GM12878 (cell line): Measurements from ENCODE around the gene BICC1. TPM values are rescaled to one million over a fixed set of nuclear protein-coding genes. Genes with fewer than 3 reads are reported as not detected.

Experiments used
- ATAC-seq: fragments of 200-7000 bp; cut with Tn5 transposase; 3 replicates; pipeline ENCODE4 v1.9.1; 2020; ENCODE audit warnings: mild to moderate bottlenecking, moderate library complexity
- BruUV-seq: library from RNA; stranded (reverse); fragments of 400-500 nt; replicated peaks from 2 replicates; lab custom pipeline; 2021; lab: Mats Ljungman, UMichigan
- CTCF ChIA-PET: fragments of 300-600 bp; sonication (Branson Sonifier 250); formaldehyde crosslinking; extraction: SDS; loops from one replicate; lab custom pipeline; 2021; ENCODE audit warnings: inconsistent platforms; lab: Yijun Ruan, JAX
- POLR2A ChIA-PET: fragments of 350-600 bp; formaldehyde crosslinking; extraction: SDS; loops from one replicate; lab custom pipeline; 2021; ENCODE audit warnings: inconsistent platforms; lab: Charles Lee
- RAD21 ChIA-PET: fragments of 300-600 bp; sonication (Branson Sonifier 250); formaldehyde crosslinking; loops from one replicate; lab custom pipeline; 2023; ENCODE audit warnings: antibody characterized with exemption; ENCODE audit not compliant: unreplicated experiment; lab: Charles Lee
- SMC1A ChIA-PET: fragments of 300-600 bp; sonication (Branson Sonifier 250); formaldehyde crosslinking; loops from one replicate; lab custom pipeline; 2023; ENCODE audit not compliant: unreplicated experiment, uncharacterized antibody; lab: Charles Lee
- DNase-seq: peaks from one replicate; pipeline ENCODE4 v3.0.0-alpha.2; 2011; ENCODE audit warnings: low read depth, low spot score
- FAIRE-seq: peaks from 3 replicates; lab custom pipeline; 2011; peaks lifted over from hg19 to GRCh38; lab: Jason Lieb, UNC
- H2AFZ ChIP-seq: 2 replicates; pipeline ENCODE4 v1.6.0; 2011; ENCODE audit warnings: low read depth, low read length, control low read depth; ENCODE audit not compliant: control insufficient read depth
- H3K27ac ChIP-seq: 2 replicates; pipeline ENCODE4 v1.5.1; 2011; ENCODE audit warnings: control low read depth; ENCODE audit not compliant: control insufficient read depth, insufficient read depth
- H3K27me3 ChIP-seq, 2 experiments: replicated peaks in 1 of 2; 2 replicates each; pipeline versions ENCODE4 v1.6.0 to v1.6.1; 2011; ENCODE audit warnings: low read length in 1 of 2; ENCODE audit not compliant: control insufficient read depth in 2 of 2, insufficient read depth in 2 of 2
- H3K36me3 ChIP-seq, 2 experiments: 2 replicates each; pipeline ENCODE4 v1.5.1; 2011; ENCODE audit warnings: low read length in 1 of 2; ENCODE audit not compliant: control insufficient read depth in 2 of 2, insufficient read depth in 2 of 2
- H3K4me1 ChIP-seq: 2 replicates; pipeline ENCODE4 v1.6.1; 2011; ENCODE audit warnings: mild to moderate bottlenecking, low read length, moderate library complexity, mixed read lengths; ENCODE audit not compliant: control insufficient read depth, insufficient read depth
- H3K4me2 ChIP-seq: 2 replicates; pipeline ENCODE4 v1.6.0; 2011; ENCODE audit warnings: control low read depth; ENCODE audit not compliant: control insufficient read depth, insufficient read depth
- H3K4me3 ChIP-seq: fragments of 200-600 bp; sonication (generic); 2 replicates; pipeline ENCODE4 v1.5.1; 2016
- H3K79me2 ChIP-seq: 2 replicates; pipeline ENCODE4 v1.6.0; 2011; ENCODE audit warnings: low read length; ENCODE audit not compliant: control insufficient read depth, insufficient read depth
- H3K9ac ChIP-seq: 2 replicates; pipeline ENCODE4 v1.8.0; 2011; ENCODE audit warnings: low read length, control low read depth, mixed read lengths; ENCODE audit not compliant: control insufficient read depth, insufficient read depth
- H3K9me3 ChIP-seq: replicated peaks from 3 replicates; pipeline ENCODE4 v1.5.1; 2011; ENCODE audit warnings: mild to moderate bottlenecking, low read length; ENCODE audit not compliant: control insufficient read depth, insufficient read depth
- H4K20me1 ChIP-seq: 2 replicates; pipeline ENCODE4 v1.6.0; 2011; ENCODE audit not compliant: control insufficient read depth, insufficient read depth
- ATF2 ChIP-seq: IDR thresholded peaks from 2 replicates; pipeline ENCODE4 v1.6.1; 2012; ENCODE audit warnings: low read length, inconsistent platforms
- BCLAF1 ChIP-seq: fragments of 450-650 bp; IDR thresholded peaks from 2 replicates; pipeline ENCODE4 v1.6.1; 2017; ENCODE audit warnings: antibody characterized with exemption, mild to moderate bottlenecking, moderate library complexity
- CBFB ChIP-seq: IDR thresholded peaks from 2 replicates; pipeline ENCODE4 v1.6.1; 2016; ENCODE audit warnings: antibody characterized with exemption, low read depth
- CREB1 ChIP-seq: IDR thresholded peaks from 2 replicates; pipeline ENCODE4 v1.6.1; 2012; ENCODE audit warnings: low read depth, mild to moderate bottlenecking, inconsistent platforms
- KDM1A ChIP-seq: fragments of 200-600 bp; sonication (generic); IDR thresholded peaks from 2 replicates; pipeline ENCODE4 v1.6.1; 2016; ENCODE audit warnings: borderline replicate concordance
- LARP7 ChIP-seq: fragments of 450-650 bp; IDR thresholded peaks from 2 replicates; pipeline ENCODE4 v1.6.1; 2017; ENCODE audit warnings: mild to moderate bottlenecking
- MXI1 ChIP-seq: fragments of 150-350 bp; IDR thresholded peaks from 2 replicates; pipeline ENCODE4 v1.6.1; 2011; ENCODE audit warnings: low read depth, mild to moderate bottlenecking, inconsistent platforms, low read length, improper control_type of control experiment
- PAX8 ChIP-seq: fragments of 450-650 bp; IDR thresholded peaks from 2 replicates; pipeline ENCODE4 v1.6.1; 2017; ENCODE audit warnings: mild to moderate bottlenecking, moderate library complexity
- RELA ChIP-seq: fragments of 450-650 bp; IDR thresholded peaks from 2 replicates; pipeline ENCODE4 v1.8.0; 2014; ENCODE audit warnings: borderline replicate concordance; ENCODE audit not compliant: partially characterized antibody
- SIN3A ChIP-seq: IDR thresholded peaks from 2 replicates; pipeline ENCODE4 v1.6.1; 2012; ENCODE audit warnings: low read depth, low read length, improper control_type of control experiment
- SMARCA5 ChIP-seq: fragments of 450-650 bp; IDR thresholded peaks from 2 replicates; pipeline ENCODE4 v1.6.1; 2017; ENCODE audit warnings: mild to moderate bottlenecking
- SREBF2 ChIP-seq: IDR thresholded peaks from 2 replicates; pipeline ENCODE4 v1.6.1; 2012; ENCODE audit warnings: mild to moderate bottlenecking, low read length
- ZNF274 ChIP-seq: IDR thresholded peaks from one replicate; pipeline ENCODE4 v1.8.0; 2011; ENCODE audit not compliant: insufficient read length, insufficient read depth
- ZSCAN29 ChIP-seq: fragments of 450-650 bp; IDR thresholded peaks from 2 replicates; pipeline ENCODE4 v1.6.1; 2017; ENCODE audit warnings: mild to moderate bottlenecking, moderate library complexity
- WGBS: methylation state at CpG from one replicate; pipeline ENCODE4 v1.1.6; 2016; ENCODE audit warnings: low lambda C conversion rate; ENCODE audit not compliant: insufficient replicate concordance, insufficient coverage; ENCODE audit errors: missing lambda C conversion rate; 5-methylcytosine and 5-hydroxymethylcytosine counted together
- in situ Hi-C: fragments of 300-500 bp; cut with MboI; formaldehyde crosslinking; loops from 9 replicates; pipeline ENCODE4 v1.14.3; 2018; ENCODE audit warnings: mixed read lengths
- intact Hi-C: fragments of 100-400 bp; cut with micrococcal nuclease; formaldehyde crosslinking; loops from one replicate; pipeline ENCODE4 v1.14.2; 2022; ENCODE audit not compliant: unreplicated experiment
- polyA plus RNA-seq, 11 experiments: library from polyadenylated mRNA; depleted of rRNA in 4 of 11; unstranded in 6 of 11; stranded (reverse) in 5 of 11; fragments of >200 nt; fragmentation: Nextera tagmentation in 4 of 11; fragmentation: Illumina TruSeq in 1 of 11; extraction: Ambion mirVana in 4 of 11; extraction: Trizol in 1 of 11; gene quantifications; 1 replicate in 1 of 11; 2 replicates in 10 of 11; pipeline versions ENCODE4 v1.2.1 to v1.2.3, GENCODE V29; 2011 to 2016; ENCODE audit warnings: inconsistent platforms in 2 of 11, missing spikeins in 2 of 11, low read depth in 1 of 11
- total RNA-seq, 4 experiments: library from RNA; depleted of rRNA in 3 of 4; stranded (reverse); fragments of >200 nt in 3 of 4; fragmentation: Illumina TruSeq in 1 of 4; extraction: Trizol in 1 of 4; gene quantifications; 2 replicates each; pipeline versions ENCODE4 v1.2.1 to v1.2.3, GENCODE V29; 2013 to 2021

BICC1 gene
- total and polyA plus RNA-seq, 10 of the 15 experiments (the other 5 are each of a cell fraction or from before 2014, with no cell fraction given): 0.01 to 0.10 (median 0.04) TPM; not detected in 5

- TF ChIP-seq ZNF274 (no peak), KDM1A (no peak)
Observed at GRCh38 chr10:58723966-58724365, 211.3 kb downstream of the BICC1 start (continued).

- H3K9ac ChIP-seq: no peak overlapping the region
- H3K4me3 ChIP-seq: no peak overlapping the region
- H3K27ac ChIP-seq: no peak overlapping the region
- ATAC-seq (no peak), DNase-seq (no peak), FAIRE-seq (no peak)
- no peak for TF ChIP-seq RELA
- TF ChIP-seq ZSCAN29: no peak
- TF ChIP-seq ATF2: no peak
- intact Hi-C loops (no loop called here), in situ Hi-C loops (no loop called here)
- H4K20me1 ChIP-seq: no peaks in the 10 kb centered on the region
- ChIA-PET RAD21 (no interaction called here), POLR2A (no interaction called here), CTCF (no interaction called here), SMC1A (interaction anchor here (1.8 kb wide), 1 partner anchor 19 kb away, joined by 5 read pairs; no protein-coding TSS in a partner anchor)
- H3K36me3 ChIP-seq: no peaks in the 10 kb centered on the region
- H3K4me2 ChIP-seq: no peak overlapping the region
- 0 out of 4 replicates have a peak, but pooled peaks cover 0 to 2% of the 10 kb centered on the region in 2 experiments for H3K27me3 ChIP-seq
- H3K4me1 ChIP-seq: no peaks in the 10 kb centered on the region
- 21% methylated on average over 5 of the region's 5 CpGs for WGBS
- BruUV-seq: no TSS peak
- no peak overlapping the region for H2AFZ ChIP-seq
- H3K79me2 ChIP-seq: no peaks in the 10 kb centered on the region
- H3K9me3 ChIP-seq: no peaks in the 10 kb centered on the region
Observed at GRCh38 chr10:58724781-58725180, 212.1 kb downstream of the BICC1 start.

DNA sequence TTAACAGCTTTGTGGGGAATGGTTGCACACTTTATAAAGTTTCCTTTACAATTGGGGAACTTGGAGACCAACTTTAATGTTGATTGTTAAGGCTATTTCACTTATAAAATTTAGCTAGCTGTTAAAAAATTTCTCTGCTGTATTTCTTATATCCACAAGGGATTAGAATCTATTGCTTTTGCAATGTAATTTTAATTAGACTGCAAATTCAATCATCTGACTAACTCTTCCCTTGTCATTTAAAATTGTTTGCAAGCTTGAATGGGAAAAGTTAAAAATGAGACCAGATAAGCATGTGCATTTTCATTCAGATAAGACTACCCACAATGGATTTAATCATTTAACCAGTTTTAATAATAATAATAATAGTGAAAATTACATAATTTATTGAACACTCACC is 213.2 kb downstream of the BICC1 start:
- in situ Hi-C loops (no loop called here), intact Hi-C loops (no loop called here)
- ChIA-PET SMC1A (interaction anchor here (1.1 kb wide), 1 partner anchor 9 kb away, joined by 3 read pairs; no protein-coding TSS in a partner anchor), CTCF (no interaction called here), RAD21 (no interaction called here), POLR2A (no interaction called here)
- no peak for TF ChIP-seq LARP7
- TF ChIP-seq SREBF2: no peak
- TF ChIP-seq SMARCA5: no peak
- TF ChIP-seq CREB1: no peak
- no peak for TF ChIP-seq BCLAF1
- no peak for TF ChIP-seq SIN3A
- TF ChIP-seq MXI1: no peak
- no peak for TF ChIP-seq CBFB
- TF ChIP-seq PAX8: no peak
- BruUV-seq: no TSS peak
- H3K4me1 ChIP-seq: no peaks in the 10 kb centered on the region
- no peak overlapping the region for H3K9ac ChIP-seq
- no peak overlapping the region for H2AFZ ChIP-seq
- no peak for FAIRE-seq
- no peaks in the 10 kb centered on the region for H3K36me3 ChIP-seq
- no peaks in the 10 kb centered on the region for H3K27me3 ChIP-seq
- DNase-seq: no peak
- no peak overlapping the region for H3K27ac ChIP-seq
- no peaks in the 10 kb centered on the region for H4K20me1 ChIP-seq
- no peaks in the 10 kb centered on the region for H3K79me2 ChIP-seq
- no peaks in the 10 kb centered on the region for H3K9me3 ChIP-seq
- no peak for ATAC-seq
- H3K4me3 ChIP-seq: no peak overlapping the region
- no peak overlapping the region for H3K4me2 ChIP-seq
